ENCODE measurements around the gene MATN1.

The MATN1 gene

DNA sequence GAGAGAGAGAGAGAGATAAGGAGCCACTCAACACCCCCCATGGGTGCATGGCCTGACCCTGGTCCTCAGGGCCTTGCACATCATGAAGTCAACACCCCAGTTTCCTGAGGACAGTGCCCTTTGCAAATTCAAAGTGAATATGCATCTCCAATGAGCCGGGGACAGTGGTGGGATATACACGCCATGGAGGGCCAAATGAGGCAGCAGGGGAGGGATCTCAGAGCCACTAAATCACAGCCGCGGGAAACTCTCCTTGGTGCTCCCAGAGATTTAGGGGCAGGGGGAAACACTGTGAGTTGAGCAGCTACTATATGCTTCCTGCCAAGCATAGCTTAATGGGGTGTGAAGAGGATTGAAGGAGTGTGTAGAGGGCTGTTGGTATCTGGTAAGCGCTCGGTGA is 35.5 kb downstream of the MATN1 start:
- no peaks in the 10 kb centered on the region for H3K27me3 ChIP-seq (ENCODE audit: insufficient read depth, low read length, poor library complexity, severe bottlenecking)
- H3K36me3 ChIP-seq (ENCODE audit: insufficient read depth, low read length): no peaks in the 10 kb centered on the region
- no peaks in the 10 kb centered on the region for H3K9me3 ChIP-seq (ENCODE audit: insufficient read depth, low read depth, low read length)
- H3K4me1 ChIP-seq (ENCODE audit: insufficient read depth, low read length, poor library complexity, severe bottlenecking): no peaks in the 10 kb centered on the region
- H3K79me2 ChIP-seq (ENCODE audit: insufficient read depth, low read length): no peaks in the 10 kb centered on the region
- no peak overlapping the region for H2AFZ ChIP-seq (ENCODE audit: low read length)
- H4K20me1 ChIP-seq (ENCODE audit: insufficient read depth, low read length, poor library complexity, severe bottlenecking): no peaks in the 10 kb centered on the region
- no peaks in the 10 kb centered on the region for H3K9me2 ChIP-seq (replicated peaks; ENCODE audit: low read depth, low read length)
- no peak for TF ChIP-seq CTCF (conservative IDR thresholded peaks at IDR 0.05; ENCODE audit: low read length)
- TF ChIP-seq EZH2phosphoT487 (IDR thresholded peaks at IDR 0.05; ENCODE audit: borderline replicate concordance): no peak
- H3F3A ChIP-seq (ENCODE audit: low read depth): no peaks in the 10 kb centered on the region
- H3K9ac ChIP-seq (ENCODE audit: low read depth, low read length, poor library complexity, severe bottlenecking): no peak overlapping the region
- H3K4me3 ChIP-seq (ENCODE audit: low read length, poor library complexity, severe bottlenecking): no peak overlapping the region
- H3K4me2 ChIP-seq (ENCODE audit: low read depth, low read length, poor library complexity, severe bottlenecking): no peak overlapping the region

DNA sequence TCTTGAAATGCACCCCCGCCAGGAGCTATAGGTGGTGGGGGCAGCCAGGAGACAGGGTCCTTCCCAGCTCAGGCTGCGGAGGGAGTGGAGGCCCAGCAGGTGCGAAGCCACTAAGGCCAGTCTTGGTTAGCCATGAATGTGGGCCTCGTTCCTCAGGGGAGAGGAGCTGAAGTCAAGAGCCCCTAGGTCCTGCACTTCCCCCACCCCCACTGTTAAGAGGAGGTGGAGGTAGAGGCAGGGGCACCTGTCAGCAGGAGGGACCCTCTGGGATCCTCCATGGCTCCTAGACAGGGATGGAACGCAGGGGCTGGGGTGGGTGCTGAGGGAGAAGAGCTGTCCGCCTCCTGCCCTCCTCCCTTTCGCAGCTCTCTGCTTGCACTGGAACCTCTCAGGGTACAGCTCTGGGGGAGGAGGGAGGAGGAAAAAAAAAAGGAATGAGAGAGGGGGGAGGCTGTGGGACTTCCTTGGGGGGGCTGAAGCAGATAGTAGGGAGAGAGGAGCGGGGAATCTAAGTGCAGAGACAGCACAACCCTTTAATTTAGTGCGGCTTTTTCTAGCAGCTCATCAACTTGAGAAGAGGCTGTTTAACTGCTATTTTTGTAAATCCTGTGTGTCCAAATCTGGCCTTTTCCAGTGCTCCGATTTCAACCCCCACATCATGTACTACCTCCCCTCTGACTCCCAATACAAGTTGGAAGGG is 37.0 kb downstream of the MATN1 start:
- no peak overlapping the region for H3K4me3 ChIP-seq (ENCODE audit: low read length, poor library complexity, severe bottlenecking)
- no peaks in the 10 kb centered on the region for H3K79me2 ChIP-seq (ENCODE audit: insufficient read depth, low read length)
- H3F3A ChIP-seq (ENCODE audit: low read depth): no peaks in the 10 kb centered on the region
- no peaks in the 10 kb centered on the region for H3K9me3 ChIP-seq (ENCODE audit: insufficient read depth, low read depth, low read length)
- no peak for TF ChIP-seq EZH2phosphoT487 (IDR thresholded peaks at IDR 0.05; ENCODE audit: borderline replicate concordance)
- no peak for TF ChIP-seq CTCF (conservative IDR thresholded peaks at IDR 0.05; ENCODE audit: low read length)
- no peak overlapping the region for H3K4me2 ChIP-seq (ENCODE audit: low read depth, low read length, poor library complexity, severe bottlenecking)
- H3K36me3 ChIP-seq (ENCODE audit: insufficient read depth, low read length): no peaks in the 10 kb centered on the region
- no peaks in the 10 kb centered on the region for H3K4me1 ChIP-seq (ENCODE audit: insufficient read depth, low read length, poor library complexity, severe bottlenecking)
- H3K9ac ChIP-seq (ENCODE audit: low read depth, low read length, poor library complexity, severe bottlenecking): no peak overlapping the region
- H4K20me1 ChIP-seq (ENCODE audit: insufficient read depth, low read length, poor library complexity, severe bottlenecking): no peaks in the 10 kb centered on the region
- H3K9me2 ChIP-seq (replicated peaks; ENCODE audit: low read depth, low read length): no peaks in the 10 kb centered on the region
- H3K27me3 ChIP-seq (ENCODE audit: insufficient read depth, low read length, poor library complexity, severe bottlenecking): no peaks in the 10 kb centered on the region
- no peak overlapping the region for H2AFZ ChIP-seq (ENCODE audit: low read length)

- Histone ChIP-seq H3K9ac (ENCODE audit: low read depth, low read length, poor library complexity, severe bottlenecking) (no peak overlapping the region), H3K9me2 (replicated peaks; ENCODE audit: low read depth, low read length) (no peaks in the 10 kb centered on the region), H3K4me1 (ENCODE audit: insufficient read depth, low read length, poor library complexity, severe bottlenecking) (no peaks in the 10 kb centered on the region), H2AFZ (ENCODE audit: low read length) (no peak overlapping the region), H3K36me3 (ENCODE audit: insufficient read depth, low read length) (no peaks in the 10 kb centered on the region), H3F3A (ENCODE audit: low read depth) (no peaks in the 10 kb centered on the region), H4K20me1 (ENCODE audit: insufficient read depth, low read length, poor library complexity, severe bottlenecking) (no peaks in the 10 kb centered on the region), H3K9me3 (ENCODE audit: insufficient read depth, low read depth, low read length) (no peaks in the 10 kb centered on the region), H3K4me2 (ENCODE audit: low read depth, low read length, poor library complexity, severe bottlenecking) (no peak overlapping the region), H3K4me3 (ENCODE audit: low read length, poor library complexity, severe bottlenecking) (no peak overlapping the region), H3K79me2 (ENCODE audit: insufficient read depth, low read length) (no peaks in the 10 kb centered on the region), H3K27me3 (ENCODE audit: insufficient read depth, low read length, poor library complexity, severe bottlenecking) (no peaks in the 10 kb centered on the region)
- TF ChIP-seq CTCF (conservative IDR thresholded peaks at IDR 0.05; ENCODE audit: low read length) (no peak), EZH2phosphoT487 (IDR thresholded peaks at IDR 0.05; ENCODE audit: borderline replicate concordance) (no peak)
These were observed 37.6 kb downstream of the MATN1 start for GRCh38 chr1:30685796-30686165.

All from Loucy (cell line).